ENCODE measurements around the gene RSBN1L.
"Not testable (repeated sequence)": the region's sequence is repeated elsewhere in the genome, so short reads cannot be mapped to it uniquely, and the experiment has no call there.

RSBN1L gene

DNA sequence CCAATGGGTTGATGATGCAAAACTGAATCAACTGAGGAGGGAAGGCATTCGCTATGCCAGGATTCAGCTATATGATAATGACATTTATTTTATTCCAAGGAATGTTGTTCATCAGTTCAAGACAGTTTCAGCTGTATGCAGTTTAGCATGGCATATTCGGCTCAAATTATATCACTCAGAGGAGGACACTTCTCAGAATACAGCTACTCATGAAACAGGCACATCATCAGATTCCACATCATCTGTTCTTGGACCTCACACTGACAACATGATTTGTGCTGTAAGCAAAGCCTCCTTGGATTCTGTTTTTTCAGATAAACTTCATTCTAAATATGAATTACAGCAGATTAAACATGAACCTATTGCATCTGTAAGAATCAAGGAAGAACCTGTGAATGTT lies 82.3 kb downstream of the RSBN1L start:
- no peak for DNase-seq

DNA sequence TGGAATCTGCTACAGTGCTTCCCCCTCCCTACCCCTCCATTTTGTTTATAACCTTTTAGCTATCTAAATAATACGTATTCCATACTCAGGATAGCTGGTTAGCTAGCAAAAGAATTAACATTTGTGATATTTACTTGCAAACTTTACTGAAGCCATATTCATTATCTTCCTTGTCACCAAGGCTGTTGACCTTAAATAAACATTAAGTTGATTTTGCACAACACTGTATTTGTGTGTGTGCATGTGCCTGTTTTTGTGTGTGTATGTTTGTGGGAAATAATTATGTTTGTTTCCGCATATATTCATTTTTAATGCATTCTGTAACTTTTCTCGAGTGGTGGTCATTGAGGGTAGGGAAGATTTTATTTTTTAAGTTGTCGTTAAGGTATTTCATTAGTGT lies 86.1 kb downstream of the RSBN1L start:
- no peak for DNase-seq

DNA sequence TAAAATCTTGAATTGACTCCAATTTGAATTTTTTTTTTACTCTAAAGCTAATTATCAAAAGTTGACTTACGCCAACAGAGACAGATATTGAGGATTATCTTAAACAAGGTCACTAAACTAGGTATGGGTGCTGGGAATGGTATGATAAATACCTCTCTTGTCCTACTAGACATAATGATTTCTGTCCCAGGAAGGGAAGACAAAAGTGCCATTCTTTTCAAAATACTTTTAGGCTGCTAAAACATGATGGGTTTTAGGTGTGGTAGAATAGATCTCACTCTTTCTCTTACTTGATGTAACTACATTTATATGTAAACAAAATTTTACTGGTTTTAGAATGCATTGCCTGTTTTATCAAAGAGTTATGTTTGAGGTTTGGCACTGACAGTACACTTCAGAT lies 86.9 kb downstream of the RSBN1L start:
- no peak for DNase-seq

DNA sequence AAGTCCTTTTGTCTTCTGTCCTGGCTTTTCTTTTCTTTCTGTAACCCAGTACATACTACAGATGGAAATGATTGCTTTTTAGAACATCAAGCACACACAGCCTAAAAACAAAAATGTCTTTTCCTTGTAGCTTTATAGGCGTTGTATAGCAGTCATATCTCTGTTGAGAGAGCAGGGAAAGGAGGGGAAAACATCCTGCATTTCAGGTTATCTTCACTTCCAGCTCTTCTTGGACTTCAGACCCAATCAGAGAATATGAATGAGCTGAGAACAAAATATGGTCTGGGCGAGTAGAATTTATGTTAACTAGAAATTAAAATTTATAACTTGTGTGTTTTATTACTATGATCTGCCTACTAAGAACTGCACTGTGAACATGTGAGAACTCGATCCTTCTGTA lies 87.3 kb downstream of the RSBN1L start:
- DNase-seq: no peak

DNA sequence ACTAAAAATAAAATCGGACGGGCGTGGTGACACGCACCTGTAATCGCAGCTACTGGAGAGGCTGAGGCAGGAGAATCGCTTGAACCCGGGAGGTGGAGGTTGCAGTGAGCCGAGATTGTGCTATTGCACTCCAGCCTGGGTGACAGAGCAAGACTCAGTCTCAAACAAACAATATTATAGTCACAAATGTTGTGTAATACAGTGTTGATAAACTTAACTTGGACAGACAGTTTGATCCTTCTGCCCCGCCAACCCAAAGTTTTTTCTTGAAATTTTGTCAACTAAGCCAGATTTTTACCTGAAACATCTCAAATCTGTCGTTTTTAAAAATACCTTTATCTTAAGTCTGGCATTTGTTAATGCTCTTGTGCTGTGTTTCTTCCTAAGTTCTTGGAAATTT lies 88.2 kb downstream of the RSBN1L start:
- DNase-seq: not testable (repeated sequence)

DNA sequence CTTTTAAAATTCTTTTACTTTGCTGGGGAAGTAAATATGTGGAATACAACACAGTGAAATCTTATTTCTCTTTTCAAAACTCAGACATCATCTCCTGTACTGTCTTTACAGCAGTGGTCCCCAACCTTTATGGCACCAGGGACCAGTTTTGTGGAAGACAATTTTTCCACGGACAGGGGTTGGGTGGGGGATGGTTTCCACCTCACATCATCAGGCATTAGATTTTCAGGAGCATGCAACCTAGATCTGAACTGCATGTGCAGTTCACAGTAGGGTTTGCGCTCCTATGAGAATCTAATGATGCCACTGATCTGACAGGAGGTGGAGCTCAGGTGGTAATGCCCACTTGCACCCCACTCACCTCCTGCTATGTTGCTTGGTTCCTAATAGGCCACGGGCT lies 89.8 kb downstream of the RSBN1L start:
- DNase-seq: no peak

DNA sequence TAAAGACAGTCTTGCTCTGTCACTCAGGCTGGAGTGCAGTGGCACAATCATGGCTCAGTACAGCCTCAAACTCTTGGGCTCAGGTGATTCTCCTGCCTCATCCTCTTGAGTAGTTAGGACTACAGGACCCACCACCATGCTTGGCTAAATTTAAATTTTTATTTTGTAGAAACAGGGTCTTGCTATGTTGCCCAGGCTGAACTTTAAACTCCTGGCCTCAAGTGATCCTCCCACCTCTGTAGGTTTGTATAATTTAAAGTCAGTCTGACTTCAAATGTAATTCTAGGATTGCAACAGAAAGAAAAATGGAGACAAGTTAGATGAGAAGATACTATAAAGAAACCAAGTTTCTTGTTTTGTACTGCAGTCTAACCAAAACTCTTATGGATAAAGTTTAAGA lies 90.5 kb downstream of the RSBN1L start:
- no peak for DNase-seq

DNA sequence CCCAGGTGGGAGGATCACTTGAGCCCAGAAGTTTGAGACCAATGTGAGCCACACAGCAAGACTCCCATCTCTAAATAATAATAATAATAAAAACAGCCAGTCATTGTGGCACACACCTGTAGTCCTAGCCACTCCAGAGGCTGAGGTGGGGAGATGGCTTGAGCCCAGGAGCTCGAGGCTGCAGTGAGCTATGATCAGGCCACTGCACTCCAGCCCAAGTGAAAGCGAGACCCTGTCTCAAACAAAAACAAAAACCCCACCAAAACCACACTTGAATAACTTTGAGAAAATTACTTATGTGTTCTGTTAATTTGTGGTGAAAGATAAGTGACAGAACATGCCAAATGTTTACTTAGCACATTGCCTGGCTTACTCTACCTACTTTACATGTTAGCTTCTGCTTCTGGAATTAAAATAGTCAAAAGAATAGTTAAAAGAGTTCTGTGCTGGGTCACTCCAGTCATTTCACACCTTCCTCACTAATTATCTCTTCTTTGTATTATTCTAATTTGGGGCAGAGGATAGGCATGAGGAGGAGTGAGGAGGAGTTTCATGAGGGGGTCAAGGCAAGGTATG lies 92.2 kb downstream of the RSBN1L start:
- DNase-seq: no peak

DNA sequence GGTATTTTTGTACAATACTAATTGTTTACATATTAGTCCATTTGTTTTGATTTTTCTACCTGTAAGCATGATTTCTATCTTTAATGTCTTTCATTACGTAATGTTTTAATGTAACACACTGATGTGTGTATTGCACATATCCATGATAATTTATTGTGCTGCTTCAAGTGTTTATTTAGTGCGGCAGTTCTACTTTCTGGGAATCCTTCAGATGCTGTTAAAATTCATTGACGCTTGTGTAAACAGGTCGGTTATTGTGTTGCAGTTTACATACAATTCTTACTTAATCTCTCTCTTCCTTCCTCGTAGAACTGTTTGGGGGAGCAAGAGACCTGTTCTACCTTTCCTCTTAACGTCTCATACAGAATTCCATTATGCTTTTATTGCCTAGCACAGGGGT lies 95.1 kb downstream of the RSBN1L start:
- DNase-seq: no peak

DNA sequence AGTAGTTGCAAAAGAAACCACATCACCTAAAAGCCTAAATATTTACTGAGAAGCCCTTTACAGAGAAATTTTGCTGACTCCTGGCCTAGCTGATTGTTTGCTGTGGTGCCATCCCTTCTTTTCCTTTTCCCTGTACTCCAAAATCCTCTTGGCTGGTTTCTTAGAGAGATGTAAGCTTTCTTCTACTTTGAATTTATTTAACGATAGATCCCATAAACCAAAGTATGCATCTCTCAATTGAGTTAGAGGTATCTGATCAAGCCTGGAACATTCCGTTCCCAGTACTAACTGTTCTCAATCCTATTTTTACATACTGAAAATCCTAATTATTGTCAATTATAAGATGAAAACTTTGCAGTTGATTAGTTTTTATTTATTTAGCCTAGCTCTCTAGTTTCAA lies 95.7 kb downstream of the RSBN1L start:
- no peak for DNase-seq

DNA sequence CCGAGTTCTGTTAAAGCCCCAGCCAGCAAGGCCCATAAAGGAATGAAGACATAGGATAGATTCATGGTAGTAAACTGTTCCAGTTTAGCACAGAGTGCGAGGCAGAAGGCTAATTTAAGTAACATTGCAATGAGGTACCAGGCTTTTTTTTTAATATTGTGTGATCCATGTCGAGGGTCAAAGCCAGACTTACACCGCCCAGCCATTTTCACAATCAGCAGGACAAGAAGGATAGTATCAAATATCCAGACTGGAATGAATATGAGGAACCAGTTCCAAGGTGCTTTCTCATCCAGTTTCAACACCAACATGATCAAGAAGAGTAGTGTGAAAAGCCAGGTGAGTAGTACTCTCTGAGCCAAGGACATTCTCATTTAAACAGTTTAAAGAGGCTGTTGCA lies 97.7 kb downstream of the RSBN1L start:
- no peak for DNase-seq

DNA sequence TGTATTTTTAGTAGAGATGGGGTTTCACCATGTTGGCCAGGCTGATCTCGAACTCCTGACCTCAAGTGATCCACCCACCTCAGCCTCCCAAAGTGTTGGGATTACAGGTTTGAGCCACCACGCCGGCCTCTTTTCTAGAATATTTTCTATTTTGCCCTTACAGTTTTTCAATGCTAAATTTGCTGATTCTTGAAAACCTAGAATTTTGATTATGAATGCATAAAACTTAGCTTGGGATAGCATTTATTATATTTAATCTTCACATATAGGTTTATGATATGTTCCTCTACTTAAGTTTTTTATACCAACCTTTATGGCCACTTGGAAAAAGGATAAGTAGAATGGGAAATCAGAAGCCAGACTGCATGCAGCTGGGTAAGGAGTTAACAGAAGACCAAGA lies 99.8 kb downstream of the RSBN1L start:
- no peak for DNase-seq

DNA sequence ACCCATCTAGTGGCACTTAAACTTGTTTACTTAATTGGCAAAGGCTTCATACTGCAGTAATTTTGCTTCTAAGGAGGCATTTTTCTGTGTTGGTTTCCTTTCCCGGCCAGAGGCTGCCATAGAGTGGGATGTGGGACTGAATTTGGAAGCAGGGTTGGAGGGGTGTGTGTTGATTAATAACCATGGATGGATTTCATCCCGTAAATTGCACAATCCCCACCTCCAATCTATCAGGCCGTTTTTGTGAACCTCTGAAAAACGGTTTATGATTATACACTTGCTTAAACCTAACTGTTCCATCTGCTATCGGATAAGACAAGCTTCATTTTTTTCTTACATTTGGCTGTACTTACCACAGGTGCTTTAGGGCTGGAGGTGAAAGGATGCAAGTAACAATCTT lies 100.7 kb downstream of the RSBN1L start:
- DNase-seq: no peak

DNA sequence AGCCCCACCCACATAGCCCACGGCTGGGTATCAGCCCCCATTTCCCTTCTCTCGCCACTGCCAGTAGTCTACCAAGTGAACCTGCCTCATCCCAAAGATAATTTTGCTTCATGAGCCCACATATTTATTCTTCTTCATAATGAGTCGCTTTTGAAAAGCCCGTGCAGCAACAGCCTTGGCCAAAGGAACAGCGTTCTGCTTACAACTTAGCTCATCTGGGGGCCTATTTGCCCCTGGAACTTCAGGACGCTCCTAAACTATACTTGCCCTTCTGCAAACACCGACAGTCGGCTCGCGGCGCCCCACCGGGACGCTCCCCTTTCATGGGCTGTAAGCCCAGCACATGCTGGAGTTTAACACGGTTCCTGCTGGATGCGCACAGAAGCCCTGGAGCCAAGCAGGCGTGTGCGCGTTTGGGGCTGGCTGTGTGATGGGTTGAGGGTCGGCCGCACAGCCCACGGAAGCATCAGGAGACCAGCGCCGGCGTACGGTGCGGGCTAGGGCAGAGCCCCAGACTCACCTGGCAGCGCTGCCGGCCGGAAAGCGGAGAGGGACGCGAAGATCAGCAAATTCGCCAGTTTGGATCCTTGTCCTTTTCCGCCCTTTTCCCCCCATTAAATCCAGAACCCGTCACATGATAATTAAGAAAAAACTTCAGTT lies 101.6 kb downstream of the RSBN1L start:
- DNase-seq: no peak

DNA sequence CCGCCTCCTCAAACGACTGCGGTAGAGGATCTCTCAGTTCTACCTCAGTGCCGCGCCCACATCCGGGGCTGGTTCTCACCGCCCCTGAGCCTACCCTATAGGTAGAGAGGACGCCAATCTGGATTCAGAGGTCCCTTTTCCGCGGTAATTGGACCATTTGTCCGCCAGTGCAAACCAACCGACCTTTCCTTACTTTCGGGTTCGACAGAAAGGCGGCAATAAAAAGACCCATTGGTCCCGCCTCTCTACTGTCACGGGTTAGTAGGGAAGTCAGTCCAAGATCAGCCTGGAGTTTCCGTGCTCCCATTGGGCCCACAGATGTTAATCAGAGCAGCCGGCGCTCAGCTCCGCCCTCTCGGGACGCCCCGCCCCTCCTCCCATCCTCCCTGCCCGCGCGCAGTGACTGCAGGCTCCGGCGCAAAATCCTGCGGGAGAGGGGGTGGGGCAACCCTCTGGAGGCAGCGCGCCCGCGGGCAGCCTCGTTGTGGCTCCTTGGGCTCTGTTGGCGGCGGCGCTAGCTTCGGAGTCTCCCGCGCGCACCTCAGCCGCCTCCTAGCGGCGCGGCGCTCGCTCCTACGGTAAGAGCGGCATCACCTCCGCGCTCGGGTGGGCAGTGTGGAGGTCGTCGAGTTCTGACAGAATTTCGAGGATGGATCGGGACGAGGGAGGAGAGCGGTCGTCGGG lies 102.3 kb downstream of the RSBN1L start, which contains the start of the genes PHTF2 and TMEM60:
PHTF2 (plus strand) TSS at position 380 of the 684 bp plus-strand sequence.
TMEM60 (minus strand) TSS at position 41 of the 684 bp plus-strand sequence. CDS start 4,061 bp downstream, outside the sequence.
- DNase-seq: peak; percentile 95

DNA sequence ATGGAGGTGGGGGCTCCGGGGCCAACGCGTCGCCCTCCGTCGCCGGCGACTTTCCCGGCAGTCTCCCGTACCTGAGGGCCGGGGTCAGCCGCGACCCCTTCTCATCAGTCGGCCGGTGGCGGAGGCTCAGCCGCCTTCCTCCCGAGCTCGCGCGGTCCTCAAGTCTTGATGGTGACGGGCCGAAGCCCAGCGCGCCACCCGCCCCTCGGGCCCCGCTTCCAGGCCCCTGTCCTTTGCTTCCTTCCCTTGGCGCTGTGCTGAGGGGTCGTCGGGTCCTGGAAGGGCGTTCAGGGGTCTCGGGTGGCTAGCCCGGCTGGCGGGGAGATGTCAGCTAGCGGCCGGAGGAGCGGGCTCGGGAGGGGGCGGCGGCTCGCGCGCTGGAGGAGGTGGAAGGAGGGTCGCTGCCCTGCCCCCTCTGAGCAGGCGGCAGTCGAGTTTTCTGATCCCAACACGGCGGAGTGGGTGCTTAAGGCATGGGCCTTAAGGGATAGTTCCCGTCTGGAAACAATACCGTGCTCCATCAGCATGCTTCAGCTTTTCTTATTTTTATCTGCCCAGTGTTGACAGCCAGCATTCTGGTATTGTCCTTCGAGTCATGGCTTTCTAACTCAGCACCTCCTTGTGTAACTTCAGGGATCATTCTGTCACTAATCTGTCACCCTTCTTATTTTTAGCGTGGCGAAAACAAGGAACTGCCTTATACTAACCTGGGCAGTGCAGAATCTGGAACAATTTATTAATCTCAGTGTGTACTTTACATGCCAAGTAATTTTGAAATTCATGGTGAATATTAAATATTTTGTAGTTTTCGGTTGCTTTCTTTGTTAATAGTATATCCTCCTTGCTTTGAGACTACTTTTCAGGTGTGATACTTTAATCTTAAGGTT lies 103.1 kb downstream of the RSBN1L start:
- peak; percentile 29 for DNase-seq

DNA sequence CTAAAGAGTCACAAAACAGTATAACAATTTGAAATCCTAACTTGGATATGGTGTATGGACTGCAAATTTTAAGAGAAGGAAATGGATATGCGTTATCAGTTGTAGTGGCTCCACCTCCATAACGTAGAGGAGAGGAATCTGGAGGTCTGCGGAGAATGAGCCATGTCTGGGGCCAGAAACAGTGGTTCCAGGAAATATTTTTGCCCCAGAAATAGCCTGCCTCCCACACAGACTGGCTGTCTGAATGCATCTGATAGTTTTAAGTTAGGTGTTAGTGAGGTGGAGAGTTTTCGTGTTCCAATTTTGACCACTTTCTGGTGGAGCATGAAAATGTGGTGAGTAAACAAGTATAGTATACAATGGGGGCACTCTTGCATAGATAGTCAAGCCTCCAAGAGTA lies 103.9 kb downstream of the RSBN1L start:
- peak; percentile 17 for DNase-seq

DNA sequence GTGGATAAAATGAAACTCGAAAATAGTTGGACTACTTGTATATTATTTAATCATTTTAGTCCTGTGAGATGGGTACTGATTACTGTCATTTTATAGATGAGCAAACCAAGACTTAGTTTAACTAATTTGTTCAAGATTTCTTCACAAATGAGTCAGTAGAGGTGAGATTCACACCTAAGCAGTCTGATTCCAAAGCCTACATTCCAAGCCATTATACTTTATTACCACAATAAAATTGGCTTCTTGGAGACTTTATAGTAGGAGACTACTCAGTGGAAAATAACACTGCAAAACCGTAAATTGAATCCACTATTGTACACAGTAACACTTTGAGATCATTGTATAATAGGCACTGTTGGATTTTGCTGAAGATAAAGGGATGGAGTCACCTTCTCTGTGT lies 104.5 kb downstream of the RSBN1L start:
- DNase-seq: no peak

DNA sequence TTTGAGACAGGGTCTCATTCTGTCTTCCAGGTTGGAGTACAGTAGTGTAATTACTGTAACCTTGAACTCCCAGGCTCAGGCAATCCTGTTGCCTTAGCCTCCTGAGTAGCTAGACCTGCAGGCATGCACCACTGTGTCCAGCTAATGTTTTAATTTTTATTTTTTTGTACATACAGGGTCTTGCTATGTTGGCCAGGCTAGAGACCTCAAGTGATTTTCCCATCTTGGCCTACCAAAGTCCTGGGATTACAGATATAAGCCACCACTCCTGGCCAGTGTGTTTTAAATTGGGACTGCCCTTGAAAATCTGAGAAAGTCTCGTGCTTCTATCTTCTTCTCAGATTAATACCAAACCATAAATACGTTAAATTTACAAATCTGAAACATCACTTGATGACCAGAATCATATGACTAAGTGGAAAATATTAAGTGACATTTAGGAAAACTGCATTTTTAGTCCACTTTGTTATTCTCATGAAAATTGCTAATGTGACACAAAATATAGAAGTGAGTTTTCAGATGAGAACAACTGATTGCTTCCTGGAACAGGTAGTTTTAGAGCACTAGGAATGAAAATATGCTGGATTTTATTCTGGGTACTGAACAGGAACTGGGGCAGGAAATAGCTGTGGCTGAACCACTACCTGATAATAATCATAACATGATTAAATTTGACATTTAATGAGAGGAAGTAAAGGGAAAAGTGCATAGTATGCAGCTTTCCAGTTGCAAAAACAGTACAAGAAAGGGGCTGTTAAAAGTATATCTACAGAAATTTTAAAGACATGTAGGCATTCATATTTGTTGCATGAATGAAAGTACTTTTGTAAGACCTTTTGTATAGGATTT lies 106.5 kb downstream of the RSBN1L start:
- no peak for DNase-seq

DNA sequence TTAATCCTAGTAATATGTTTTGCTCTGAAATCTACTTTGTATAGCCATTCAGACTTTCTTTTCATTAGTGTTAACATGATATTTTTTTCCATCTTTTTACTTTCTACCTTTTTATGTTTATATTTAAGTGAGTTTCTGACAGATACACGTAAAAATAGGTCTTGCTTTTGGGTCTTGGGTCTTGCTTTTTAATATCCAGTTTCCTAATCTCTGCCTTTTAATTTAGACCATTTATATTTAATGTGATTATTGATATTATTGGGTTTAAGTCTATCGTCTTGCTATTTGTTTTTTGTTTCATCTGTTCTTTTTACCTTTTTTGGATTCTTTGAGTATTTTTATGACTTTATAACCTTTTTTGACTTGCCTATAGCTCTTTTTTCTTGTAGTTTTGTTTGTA lies 110.2 kb downstream of the RSBN1L start:
- no peak for DNase-seq

DNA sequence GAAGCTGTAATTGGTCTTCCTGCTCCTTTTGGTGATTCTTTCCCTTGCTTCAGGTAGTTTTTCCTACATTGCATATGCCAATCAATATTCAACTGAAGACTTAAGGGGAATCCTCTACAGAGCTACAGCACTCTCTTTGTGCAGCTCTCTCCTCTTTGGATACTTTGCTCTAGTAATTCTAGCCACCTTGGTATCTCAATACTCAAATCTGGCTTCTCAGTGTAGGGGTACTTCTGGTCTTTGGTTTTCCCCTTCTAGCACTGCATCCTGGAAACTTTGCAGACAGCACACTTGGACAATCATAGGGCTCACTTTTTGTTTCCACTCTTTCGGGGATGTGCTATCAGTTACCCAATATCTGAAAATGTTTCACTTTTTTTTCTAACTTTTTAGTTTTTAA lies 112.3 kb downstream of the RSBN1L start:
- no peak for DNase-seq

DNA sequence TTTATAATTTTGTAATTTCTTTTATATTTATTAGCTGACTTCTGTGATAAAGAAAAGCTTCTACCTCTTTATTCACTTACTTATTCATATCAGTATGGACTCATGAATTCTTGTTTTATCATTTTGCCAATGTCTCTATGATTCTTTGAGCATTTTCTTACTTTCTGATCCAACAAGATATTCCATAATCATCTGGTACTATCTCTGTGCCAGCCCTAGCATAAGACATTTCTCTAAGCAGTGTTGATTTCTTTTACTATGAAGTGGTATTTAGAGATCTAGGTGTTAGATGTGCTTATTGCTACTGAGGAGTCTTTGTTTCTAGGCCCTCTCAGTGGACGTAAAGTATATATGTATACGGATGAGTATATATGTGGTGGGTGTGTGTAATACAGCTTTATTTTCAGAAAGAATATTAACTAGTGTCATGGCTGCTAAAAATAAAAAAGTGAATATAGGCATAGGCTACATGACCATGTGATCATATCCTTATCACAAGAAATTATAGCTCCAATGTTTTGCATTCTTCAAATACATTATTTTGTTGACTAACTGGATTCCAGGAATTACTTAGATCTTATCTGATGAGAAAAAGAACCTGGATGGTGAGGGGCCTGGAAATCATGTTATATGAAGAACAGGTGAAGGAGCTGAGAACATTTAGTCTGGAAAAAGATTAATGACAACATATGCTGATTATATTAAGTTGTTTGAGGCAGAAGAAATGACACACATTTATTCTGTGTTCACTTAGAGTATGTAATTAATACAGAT lies 115.4 kb downstream of the RSBN1L start:
- no peak for DNase-seq

All from activated CD4-positive, alpha-beta T cell treated with anti-CD3 and anti-CD28 coated beads for 48 hours (primary cell).